Ammon's horn (tissue), 1 donor: ENCODE data around the gene DCPS.

Experiments used
- DNase-seq: peaks from one replicate; pipeline ENCODE4 v3.0.0-alpha.2; 2016; ENCODE audit warnings: low spot score

Gene DCPS

DNA sequence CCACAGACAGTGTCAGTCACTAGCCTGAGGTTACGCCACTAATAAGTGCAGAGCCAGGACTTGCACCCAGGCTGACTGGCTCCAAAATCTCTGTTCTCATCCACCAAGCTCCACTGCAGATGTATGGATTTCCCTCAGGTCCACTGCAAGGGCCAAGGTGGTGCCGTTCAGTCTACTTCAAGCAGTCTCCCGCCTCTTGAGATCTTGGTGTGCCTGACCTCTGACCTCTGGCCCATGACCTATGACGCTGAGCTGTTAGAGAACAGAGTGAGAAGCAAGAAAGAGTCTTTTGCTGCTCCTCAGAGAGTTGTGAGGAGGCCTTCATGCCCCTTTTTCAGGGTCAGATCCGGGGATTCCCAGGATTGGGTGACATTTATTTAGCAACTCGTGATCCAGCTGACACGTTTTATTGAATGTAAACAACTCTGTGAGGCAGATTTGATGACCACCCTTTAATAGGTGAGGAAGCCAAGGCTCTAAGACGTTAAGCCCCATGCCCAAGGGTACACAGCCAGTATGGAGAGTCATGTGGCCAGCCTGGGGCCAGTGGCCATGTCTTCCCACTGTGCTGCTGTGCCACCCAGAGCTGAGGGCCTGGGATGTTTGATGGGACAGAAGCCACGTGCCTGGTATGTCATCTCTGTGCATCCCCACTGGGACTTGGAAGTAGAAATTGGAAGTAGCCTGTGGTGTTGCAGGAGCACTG is 25.2 kb downstream of the DCPS start:
- DNase-seq = no peak

DNA sequence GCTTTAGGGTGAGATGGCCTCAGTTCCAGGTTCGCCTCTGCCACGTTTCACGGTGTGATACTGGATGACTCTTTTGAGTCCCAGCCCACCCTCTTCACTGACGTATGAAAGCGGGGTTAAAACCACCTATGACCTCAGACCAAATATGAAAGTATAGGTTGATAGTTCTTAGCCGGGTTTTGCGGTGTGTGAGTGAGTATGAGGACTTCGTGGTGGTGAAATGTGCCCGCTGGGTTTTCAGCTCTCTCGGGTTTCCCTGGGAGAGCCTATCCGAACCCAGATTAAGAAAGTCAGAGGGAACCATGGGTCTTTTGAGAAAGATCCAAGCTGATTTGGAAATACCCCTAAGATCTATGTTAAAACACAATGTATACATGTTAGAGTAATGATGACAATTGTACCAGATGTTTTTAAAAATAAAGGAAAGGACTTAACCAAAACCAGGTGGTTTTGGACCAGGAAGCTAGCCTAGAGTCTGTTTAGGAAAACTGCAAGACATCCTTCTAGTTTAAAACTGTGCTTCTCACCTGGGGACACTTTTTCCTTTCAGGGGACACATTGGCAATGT is 25.9 kb downstream of the DCPS start:
- no peak for DNase-seq

DNA sequence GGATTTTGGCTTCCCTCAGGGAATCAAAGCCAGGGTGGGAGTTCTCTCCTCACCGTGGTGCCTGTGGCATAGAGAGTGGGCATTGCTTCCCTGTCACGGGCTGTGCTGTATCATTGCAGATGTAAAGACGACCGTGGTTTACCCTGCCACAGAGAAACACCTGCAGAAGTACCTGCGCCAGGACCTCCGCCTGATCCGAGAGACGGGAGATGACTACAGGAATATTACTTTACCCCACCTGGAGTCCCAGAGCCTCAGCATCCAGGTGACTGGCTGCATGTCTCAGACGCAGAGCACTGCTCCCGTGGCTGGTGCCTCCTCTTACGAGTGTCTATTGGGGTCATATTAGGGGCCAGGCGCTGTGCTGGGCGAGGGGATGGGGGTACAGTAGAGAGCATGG is 27.4 kb downstream of the DCPS start:
- no peak for DNase-seq

DNA sequence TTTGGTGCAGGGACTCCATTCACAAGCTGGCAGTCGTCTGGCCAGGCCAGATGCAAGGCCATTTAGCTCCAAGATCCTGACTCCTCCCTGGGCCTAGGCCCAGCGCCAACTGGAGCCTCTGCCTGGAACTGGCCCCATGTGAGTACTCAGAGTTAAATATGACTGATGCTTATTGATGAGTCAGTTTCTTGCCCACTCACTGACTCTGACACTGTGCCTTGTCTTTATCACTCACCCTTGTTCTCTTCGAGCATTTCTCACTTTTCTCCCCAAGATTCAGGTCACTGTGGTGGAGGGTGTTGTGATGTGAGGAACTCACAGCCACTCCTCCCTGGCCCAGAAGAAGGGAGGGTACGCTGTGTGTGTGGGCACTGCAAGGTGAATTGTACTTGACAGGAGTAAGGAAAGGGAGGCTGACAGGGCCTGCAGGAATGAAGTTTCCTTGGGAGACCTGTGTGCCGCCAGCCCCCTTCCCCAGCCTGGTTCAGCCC is 28.4 kb downstream of the DCPS start:
- DNase-seq = no peak

DNA sequence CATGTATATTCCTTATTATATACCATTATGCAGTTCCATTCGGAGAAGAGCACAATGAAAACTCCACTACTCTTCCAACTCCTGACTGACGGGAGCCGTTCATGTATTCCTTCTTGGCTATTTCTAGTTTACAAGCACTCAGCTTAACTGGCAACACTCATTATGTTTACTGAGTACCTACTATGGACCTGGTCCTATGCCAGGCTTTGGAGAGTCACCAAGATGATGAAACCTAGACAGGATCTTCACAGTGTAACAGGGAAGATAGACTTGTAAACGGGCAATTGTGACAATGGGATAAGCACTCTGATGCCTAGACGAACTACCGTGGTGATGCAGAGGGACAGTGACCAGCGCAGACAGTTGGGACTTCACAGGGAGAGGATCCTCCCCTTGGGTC is 29.3 kb downstream of the DCPS start:
- DNase-seq = no peak

DNA sequence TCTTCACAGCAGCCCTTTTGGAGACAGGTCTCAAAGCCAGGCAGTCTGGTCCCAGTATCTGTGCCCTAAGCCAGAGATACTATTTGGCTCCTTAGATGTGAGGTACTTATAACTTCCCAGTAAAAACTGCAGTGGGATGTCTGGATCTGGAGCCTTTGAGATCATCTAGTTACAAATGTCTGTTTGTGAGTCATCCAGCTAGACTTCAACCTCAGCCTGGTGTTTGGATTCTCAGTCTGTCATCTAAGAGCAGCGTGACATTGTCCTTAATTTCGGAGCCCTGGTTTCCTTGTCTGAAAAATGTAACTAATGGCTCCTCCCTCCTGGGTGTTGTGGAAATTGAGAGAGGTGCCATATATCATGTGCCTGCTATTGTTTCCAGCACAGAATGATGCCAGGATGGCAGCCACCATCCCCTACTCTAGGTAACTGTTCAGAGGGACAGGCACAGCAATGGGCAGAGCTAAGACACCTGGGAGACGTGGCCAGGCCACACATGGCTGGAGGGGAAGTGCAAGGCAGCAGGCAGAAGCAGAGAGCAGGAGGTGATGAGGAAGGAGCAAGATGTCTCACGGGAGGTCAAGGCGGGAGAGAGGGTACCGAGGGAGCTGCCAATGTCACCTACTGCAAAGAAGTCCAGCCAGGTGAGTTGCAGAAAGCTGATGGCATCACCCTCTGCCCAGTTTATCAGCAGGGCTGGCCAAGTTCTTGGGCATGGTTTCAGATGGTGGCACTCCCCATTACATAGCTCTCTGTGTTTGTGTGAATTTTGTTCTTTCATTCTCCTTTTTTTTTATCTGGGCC is 31.0 kb downstream of the DCPS start:
- DNase-seq = no peak

DNA sequence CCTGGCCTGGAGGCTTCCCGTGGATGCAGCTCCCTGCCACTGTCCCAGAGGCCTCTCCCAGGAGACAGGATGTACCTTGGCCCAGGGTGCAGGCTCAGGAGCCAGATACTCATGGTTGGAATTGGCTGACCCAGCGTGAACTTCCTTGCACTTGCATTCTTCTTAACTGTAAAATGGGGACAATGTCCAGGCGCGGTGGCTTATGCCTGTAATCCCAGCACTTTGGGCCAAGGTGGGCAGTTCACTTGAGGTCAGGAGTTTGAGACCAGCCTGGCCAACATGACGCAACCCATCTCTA is 31.6 kb downstream of the DCPS start:
- DNase-seq = no peak

DNA sequence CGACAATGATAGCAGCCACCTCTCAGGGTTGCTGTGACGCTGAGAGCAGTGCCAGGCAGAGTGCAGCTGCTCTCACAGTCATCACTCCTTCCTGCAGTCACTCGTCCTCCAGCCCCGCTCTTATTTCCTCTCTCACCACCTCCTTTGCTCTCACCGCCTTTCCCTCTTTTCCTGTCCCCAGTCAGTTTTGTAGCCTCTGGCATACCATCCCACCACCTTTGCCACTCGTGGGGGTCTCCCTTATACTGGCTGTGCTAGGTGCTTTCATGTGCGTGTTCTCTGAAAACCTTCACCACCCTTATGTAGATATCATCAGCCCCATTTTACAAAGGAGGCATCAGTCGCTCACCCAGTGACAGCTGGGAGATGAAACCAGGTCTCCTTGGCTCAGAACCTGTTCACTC is 32.3 kb downstream of the DCPS start:
- DNase-seq = no peak

DNA sequence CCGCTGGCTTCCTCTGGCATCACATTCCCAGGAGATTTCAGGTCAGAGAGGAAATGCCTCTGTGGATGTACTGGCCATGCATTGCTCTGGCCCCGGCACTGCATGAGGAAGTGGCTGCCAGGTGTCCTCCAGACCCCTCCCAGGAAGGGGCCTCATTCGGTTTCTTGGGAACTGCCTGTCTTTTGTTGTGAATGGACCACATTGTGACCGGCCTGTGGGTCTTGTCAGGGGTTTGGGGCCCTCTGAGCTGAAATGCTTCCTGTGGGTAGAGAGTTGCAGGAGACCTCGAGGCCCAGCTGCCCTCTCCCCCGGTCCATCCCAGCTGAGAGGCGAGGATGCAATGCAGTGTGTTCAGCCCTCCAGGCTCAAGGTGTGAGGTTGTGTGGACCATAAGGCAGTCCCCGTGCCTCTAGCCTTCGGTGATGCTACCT is 32.8 kb downstream of the DCPS start:
- DNase-seq = no peak

DNA sequence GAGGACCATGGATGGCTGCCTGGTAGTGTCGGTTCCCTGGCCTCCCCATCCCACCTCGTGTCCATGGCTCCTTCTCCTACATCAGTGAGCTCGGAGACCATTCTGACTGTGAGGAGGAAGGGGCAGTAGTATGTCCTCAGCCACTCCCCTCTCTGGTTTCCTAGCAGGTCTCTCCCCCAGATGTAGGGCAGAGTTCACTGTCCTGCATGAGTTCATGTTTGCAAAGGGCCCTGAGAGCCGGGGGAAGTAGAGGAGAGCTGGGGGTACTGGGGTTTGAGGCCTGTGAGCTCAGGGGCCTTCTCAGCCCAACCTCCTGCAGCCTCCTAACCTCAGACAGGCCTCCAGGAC is 33.2 kb downstream of the DCPS start:
- no peak for DNase-seq

DNA sequence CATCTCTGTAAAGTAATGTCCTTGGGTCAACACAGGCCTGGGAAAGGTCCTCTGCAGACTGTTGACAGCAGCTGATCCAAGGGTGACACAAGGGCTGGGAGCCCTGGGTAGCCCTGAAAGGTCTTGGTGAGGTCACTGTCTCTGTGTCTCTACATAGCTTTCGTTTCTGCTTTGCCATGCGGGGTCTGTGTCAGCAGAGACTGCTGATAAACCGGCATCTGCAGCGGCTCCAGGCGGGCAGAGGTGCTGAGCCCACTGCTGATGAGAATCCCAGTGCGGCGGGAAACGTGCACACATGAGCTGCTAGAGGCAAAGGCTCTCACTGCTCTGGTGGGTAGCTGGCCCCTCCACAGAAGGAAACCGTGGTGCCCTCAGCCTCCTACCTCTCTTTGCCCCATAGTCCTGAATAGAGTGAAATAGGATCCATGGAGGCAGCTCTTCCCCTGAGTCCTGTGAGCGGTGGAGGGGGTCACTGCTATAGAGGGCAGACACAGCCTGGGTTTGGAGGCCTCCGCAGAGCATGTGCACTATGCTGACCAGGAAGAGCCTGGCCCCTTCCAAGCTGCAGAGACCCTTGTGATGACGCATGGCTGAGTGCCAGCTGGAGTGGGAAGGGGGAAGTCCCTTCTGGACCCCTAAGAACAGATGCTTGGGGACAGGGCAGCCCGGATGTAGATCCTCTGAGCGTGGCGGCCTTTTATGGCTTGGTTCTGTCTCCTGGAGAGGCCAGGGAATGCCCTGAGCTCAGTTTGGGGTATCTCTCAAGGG is 33.8 kb downstream of the DCPS start:
- DNase-seq = no peak

DNA sequence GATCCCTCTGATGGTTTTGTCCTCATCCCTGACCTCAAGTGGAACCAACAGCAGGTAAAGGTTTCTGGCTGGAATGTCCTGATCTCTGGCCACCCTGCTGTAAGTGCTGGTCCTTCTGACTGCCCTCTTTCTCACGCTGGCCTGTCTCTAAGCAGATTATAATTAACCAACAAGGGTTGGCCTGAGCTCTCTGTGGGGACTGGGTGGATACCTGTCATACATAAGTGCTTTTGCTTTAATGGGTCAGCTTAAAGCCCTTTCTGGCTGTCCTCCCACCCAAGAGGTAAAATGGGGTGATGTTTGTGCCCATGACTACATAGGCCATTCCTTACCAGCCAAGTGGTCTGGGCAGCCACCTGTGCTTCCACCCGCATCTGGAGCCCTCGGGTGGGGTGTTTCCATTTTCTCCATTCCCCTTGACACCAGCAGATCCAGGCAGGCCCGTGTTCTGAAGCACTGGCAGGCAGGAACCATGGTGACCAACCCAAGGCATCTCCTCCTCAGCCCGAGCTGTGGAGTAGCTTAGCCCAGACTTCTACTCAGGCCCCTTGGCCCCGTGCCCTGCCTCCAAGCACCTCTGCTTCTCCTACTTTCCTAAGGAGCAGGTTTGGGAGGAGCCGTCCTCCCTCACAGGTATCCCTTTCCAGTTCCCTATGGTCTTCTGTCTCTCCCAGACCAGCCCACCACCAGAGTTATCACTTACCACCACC is 34.6 kb downstream of the DCPS start:
- no peak for DNase-seq

DNA sequence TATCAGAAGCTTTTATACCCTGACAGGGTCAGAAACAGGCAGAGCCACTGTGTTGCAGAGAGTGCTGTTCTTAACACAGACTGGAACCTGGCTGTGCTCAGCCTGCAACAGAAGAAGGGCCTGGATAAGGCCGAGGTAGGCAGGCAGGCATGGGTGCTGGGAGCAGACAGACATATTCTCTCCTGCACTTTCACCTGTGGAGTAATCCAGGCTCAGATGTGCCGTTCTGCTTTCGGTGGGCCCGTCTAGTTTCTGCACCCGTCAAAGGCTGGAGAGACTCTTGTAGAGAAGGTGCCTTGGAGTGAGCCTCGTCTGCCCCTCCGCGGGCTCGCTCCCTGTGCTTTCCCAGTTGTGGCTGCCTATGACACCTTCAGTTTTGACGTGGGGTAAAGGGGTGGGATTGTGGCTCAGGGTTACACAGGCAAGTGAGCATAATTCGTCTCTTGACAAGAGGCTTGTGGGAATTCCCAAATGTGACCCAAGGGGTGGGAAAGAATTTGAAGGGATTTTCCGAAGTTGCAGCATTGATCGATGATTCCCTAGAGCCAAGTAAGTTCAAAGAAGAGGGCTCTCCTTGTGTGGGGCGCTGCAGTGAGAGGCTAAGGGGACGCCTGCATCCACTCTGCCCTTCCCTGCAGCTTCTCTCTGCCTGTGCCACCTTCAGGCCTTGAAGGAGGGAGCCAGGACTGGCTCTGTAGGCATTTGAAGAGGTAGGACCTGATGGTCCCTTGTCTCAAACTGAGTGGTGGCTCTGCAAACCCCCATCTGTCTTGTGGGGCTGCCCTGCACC is 35.4 kb downstream of the DCPS start:
- DNase-seq = no peak

DNA sequence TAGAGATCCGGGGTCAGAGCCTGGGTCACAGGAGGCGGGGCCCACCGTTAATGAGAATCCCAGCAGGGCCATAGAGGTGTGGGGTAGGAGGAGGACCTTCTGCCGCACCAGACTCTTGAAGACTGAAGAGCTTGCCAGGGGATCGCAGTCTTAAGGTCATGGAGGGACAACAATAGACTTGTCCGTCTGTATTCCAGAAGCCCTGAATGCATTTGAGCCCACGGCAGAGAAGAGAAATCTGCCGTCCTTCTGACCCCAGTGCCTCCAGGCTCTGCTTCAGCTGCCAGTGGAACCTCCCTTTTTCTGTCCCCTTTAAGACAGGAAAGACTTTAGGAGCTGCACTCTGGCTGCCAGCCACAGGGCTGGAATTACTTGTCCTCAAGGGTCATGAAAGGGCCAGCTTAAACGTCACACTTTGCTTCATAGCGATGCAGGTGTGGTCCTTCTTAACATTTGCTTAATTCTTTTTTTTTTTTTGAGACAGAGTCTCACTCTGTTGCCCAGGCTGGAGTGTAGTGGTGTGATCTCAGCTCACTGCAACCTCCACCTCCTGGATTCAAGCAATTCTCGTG is 36.1 kb downstream of the DCPS start:
- DNase-seq = no peak

DNA sequence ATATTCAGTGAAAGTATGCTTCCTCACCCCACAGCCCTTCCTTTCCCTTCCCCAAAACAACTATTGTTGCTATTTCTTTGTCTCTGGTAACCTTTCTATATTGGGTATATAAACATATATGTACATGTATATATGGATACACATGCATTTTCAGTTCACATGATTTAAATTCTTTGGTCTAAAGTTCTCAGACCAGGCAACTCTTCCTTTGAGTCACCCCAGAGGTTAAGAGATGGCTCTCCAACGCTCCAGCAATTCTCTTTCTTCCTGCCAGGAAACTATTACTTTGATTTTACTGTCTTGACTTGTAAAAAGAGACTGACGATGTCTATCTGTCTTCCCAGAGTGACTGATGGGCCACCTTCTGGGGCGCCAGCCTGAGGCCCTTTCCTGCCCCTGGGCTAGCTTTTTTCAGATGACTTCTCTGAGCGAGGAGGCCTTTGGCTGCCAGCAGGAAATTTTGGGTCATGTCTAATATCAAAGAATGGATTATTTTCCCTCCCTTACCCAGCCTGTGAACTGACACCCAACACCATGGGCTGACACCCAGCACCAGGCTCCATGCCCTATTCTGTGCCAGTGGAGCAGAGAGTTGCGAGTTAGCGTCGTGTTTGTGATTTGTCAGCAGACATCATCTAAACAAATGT is 37.2 kb downstream of the DCPS start:
- DNase-seq = no peak

DNA sequence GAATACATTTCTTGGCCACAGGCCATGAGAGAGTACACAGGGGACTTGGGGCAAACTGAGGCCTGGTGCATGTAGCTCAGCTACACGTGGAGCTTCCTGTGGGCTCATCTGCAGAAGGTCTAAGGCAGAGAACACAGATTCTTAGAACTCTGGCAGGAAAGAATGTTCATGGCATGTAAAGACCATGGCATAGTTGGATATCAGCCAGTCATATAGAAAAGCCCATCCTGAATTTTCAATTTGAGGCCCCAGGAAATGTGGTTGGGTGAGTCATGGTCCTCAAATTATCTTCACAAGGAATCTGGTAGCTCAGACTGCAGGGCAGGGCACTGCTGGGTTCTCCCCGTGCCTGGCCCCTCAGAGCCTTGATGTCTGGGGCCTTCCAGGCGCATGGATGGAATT is 37.9 kb downstream of the DCPS start:
- no peak for DNase-seq

DNA sequence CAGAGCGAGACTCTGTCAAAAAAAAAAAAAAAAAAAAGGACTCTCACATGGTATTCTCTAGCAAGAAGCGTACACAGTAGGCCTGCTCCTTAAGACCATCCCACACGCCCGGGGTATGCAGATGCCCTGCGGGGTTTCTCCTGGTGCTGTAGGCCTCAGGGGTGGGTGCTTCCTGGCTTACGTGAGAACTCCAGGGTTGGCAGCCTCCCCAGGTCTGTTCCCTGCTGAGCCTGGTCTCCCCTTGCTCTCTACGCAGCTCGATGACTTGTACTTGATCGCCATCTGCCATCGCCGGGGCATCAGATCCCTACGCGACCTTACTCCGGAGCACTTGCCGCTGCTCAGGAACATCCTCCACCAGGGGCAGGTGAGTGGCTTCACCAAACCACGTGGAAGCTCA is 39.2 kb downstream of the DCPS start:
- no peak for DNase-seq

DNA sequence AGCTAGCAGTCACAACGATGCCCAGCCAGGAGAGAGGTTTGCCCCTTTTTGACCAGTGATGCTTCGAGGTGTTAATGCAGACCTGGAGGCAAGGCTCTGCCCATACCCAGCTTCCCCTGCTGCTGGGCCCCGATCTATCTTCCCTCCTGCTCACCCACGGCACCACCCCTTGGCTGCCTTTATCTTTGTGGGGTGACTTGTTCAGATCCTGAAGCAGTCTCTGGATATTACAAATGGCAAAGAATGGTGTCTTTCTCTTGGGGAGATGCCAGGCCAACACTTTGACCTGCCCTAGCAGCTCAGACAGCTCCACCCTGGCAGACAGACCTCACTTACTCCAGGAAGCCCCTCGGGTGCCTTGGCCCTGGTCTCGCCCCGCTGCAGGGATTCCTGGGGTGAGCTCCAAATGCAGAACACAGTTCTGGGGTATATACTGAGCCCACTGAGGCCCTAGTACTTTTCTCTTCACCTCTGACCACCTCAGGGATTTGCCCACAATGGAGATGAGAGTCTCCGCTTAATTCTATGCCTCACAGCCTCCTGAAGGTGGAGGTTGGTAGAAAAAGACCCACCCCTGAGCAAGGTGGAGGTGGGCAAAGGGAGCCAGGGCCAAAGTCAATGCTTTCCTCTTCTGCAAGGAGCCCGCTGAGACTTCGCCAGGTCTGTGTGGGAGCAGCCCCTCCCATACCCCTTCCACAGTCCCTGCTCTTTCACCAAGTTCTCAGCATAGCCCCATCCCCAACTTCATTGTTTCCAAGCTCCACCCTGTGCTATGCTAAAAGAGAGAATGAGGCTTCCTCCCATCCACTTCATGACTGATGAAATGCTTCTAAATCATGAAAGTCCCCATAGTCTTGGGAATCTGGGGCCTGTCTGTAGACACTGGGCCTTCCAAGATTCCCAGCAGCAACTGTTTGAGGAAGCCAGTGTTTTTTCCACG is 40.6 kb downstream of the DCPS start:
- no peak for DNase-seq

DNA sequence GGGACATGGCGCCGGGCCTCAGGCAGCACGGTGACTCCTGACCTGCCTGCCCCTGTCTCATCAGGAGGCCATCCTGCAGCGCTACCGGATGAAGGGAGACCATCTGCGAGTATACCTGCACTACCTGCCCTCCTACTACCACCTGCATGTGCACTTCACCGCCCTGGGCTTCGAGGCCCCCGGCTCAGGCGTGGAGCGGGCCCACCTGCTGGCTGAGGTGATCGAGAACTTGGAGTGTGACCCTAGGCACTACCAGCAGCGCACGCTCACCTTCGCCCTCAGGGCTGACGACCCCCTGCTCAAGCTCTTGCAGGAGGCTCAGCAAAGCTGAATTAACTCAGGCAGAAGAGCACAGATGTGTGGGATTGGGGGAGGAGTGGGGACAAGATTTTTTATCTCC is 41.4 kb downstream of the DCPS start:
- DNase-seq = no peak
